GM18868 (cell line): Measurements from ENCODE around the gene VPS35.

Source experiments
- ATAC-seq: cut with Tn5 transposase; IDR thresholded peaks from one replicate; pipeline ENCODE4 v1.9.1; 2021; ENCODE audit warnings: mild to moderate bottlenecking, moderate library complexity; ENCODE audit not compliant: unreplicated experiment

VPS35 gene

DNA sequence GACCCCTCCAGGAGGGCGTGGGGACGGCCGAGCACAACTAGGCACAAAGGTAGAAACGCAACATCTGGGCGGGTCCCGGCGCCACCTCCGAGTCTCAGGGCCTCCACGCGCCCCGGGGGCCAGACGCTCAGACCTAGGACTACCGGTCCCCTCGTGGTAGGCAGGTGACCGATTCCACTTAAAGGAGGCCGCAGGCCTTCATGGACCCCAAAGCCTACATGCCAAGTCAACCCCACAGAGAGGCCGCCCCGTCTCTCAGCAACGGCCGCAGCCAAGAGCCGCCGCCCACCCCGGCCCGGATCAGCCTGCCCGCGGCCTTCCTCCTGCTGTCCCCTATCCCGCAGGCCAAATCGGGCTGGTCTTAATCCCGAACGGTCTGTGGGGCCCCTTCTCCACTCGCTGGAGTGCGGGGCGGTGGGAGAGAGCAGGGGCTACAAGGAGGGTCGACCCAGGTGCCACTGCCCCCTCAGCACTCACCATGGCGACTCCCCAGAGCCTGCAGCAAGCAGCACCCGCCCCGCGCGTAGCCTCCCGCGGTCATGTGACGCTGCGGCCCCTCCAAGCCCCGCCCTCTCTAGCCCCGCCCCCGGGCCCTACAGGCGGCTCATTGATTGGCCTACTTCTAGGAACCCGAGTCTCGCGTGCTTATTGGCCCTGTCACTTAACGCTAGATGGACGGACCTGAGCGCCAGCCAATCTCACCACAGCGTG is at the start of gene VPS35:
Gene VPS35, minus strand, starts transcription at position 525 of the 711 bp plus-strand sequence. Its CDS starts 45 bp downstream, at position 480.
- ATAC-seq = peak; percentile 86

DNA sequence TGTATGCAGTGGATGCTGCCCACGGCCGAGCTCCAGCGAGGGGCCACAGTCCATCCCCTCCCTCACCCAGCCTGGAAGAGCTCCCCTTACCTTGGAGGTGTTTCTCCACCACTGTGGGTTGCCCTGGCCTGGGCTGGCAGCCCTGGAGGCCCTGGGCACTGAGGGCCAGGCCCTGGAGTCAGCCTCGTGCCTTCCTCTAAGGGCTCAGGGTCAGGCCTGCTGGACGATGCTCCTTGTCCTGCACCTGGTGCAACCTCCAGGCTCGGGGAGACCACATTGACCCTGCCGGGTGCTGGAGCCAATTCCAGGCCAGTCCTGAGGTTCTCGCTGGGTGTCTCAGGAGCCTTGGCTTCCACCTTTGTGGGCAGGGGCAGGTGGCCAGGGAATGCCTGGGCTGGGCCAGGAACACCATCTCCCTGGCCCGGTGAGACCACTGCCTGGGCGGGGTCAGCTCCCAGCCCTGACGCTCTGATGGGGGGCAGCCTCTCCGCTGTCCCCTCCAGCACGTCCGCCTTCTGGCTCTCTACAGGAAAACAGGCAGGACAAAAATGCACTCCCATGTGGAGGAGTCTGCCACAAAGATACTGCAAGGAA is 48.7 kb upstream of the VPS35 start:
- no peak for ATAC-seq

DNA sequence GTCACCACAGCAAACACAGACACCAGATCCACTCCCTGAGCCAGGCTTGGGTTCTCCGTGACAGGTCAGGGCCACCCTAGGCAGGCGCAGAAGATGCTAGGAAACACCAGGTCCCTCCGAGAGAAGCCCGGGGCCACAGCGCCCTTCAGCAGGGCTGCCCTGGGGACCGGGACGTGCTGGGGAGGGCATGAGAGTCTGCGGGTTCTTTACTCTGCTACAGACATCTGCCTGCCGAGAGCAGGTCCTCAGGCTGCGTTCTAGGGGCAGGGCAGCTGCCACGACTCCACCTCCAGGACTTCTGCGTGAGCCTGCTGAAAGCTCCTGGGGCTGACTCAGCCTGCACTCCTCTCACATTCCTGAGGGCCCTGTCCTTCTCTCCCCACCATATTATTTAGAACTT is 47.7 kb upstream of the VPS35 start:
- no peak for ATAC-seq

GRCh38 chr16:46733319-46733830 is 44.4 kb upstream of the VPS35 start:
- ATAC-seq = no peak

GRCh38 chr16:46732561-46732960 is 43.6 kb upstream of the VPS35 start:
- no peak for ATAC-seq

DNA sequence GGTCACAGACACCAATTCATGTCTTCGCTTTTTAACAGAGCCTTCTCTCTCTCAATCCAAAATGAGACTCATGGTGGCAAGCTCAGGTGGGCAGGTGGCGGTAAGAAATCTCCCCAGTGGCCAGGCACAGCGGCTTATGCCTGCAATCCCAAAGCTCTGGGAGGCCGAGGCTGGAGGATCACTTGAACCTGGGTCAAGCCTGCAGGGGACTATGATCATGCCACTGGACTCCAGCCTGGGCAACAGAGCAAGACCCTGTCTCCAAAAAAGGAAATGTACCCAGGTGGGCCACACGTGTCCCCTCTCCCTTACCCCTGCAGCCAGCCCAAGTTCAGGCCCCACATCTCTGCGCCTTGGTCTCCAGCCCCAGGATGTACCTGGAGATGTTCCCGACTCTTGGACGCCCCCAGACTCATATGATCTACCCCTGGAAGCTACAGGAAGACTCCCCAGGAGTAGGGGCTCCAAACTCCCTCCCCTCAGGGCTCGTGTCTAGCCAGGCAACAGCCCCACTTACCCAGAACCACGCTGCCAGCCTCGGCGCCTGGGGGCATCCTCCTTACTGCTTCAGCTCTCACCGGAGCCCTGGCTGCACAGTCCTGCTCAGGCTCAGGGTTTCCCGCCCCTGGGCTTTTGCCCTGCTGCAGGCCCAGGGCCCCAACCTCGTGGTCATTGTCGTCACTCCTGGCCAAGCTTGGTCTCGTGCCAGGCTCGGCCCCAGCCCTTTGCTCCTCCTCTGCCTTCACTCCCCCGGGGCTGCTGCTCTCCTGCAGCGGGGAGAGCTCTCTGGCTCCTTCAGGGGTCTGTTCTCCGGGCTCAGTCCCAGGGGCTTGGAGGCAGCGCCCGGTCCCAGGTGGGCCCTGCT is 42.9 kb upstream of the VPS35 start:
- no peak for ATAC-seq

GRCh38 chr16:46730801-46731690 is 42.1 kb upstream of the VPS35 start:
- no peak for ATAC-seq

- no peak for ATAC-seq
Measured at GRCh38 chr16:46730126-46730525, 41.1 kb upstream of the VPS35 start.

DNA sequence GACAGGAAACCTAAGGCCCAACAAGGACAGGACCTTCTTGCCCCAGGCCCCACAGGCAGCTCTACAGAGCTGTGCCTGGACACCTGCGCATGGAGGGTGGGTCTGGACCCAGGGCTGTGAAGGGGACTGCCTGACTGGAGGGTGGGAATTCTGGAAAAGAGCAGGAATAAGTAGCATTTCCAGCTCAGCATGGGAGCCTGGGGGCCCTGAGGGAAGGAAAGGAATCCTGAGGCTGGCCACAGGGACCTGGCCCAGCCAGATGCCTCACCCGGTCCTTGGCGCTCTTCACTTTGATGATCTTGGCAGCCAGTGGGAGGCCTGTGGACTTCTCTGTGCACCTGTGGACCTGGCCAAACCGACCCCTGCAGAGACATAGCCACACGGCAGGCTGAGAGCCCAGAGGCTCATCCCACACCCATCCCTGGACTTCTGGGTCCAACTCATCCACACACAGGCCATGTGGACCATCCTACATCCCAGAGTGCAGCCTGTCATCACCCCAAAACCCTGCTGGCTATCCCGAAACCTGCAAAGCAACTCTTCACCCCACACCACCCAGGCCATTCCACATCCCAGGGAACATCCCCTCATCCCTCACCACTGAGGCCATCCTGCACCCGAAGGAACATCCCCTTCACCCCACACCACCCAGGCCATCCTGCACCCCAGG is 40.5 kb upstream of the VPS35 start:
- no peak for ATAC-seq

DNA sequence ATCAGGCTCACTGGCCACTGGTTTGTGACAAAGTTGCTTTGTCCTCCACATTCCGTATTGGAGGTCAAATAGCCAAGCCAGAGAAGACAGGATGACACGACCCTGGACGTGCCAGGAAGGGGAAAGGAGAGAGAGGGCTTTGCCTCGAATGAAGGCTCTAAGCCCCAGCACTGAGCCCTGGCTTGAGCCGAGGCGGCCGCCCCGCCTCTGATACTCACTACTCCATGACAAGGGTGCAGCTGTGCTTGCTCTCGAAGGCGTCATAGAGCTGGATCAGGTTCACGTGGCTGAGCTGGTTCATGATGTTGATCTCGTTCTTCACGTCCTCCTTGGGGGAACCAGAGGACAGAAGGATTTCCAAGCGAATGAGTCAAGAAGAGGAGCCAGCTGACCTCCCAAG is 39.8 kb upstream of the VPS35 start:
- no peak for ATAC-seq

- ATAC-seq = no peak
Measured at GRCh38 chr16:46727630-46728029, 38.7 kb upstream of the VPS35 start.

- ATAC-seq = no peak
Measured at GRCh38 chr16:46727184-46727583, 38.2 kb upstream of the VPS35 start.

- no peak for ATAC-seq
Measured at GRCh38 chr16:46721885-46722284, 32.9 kb upstream of the VPS35 start.

- no peak for ATAC-seq
Measured at GRCh38 chr16:46720619-46721018, 31.6 kb upstream of the VPS35 start.

DNA sequence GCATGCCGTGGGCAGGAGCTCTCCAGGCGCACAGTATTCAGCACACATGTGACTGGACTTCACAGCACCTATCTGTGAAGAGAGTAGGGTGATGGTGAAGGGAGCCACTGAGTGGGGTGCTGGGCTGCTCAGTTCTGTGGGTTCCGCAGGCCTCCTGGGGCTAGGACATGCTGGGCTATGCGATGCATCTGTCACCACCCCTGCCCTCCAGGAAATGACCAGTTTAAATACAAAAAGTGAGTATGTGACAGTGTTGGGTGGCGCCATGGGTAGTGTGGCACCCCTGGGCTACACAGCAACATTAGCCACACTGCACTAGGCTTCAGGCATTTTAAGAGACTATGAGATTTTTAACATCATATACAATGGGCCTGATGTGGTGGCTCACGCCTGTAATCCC is 30.6 kb upstream of the VPS35 start:
- no peak for ATAC-seq

- no peak for ATAC-seq
Measured at GRCh38 chr16:46718214-46718613, 29.2 kb upstream of the VPS35 start.

DNA sequence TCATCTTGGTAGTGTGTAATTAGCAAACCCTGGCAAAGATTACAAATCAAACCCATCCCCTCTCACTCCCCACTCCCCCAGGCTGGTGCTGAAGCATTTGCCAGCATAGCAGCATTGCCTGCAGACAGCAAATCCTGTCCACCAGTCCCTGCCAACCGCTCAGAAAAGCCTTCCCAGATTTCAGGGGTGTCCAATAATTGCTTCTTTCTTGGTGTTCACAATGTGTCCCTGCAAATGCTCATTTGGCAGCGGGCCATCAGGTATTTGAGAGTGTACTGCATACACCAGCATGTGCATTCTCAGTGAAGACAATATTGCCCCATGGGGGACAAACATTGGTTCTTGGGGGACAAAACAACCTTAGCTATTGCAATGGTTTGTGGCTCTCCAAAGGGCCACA is 28.7 kb upstream of the VPS35 start:
- no peak for ATAC-seq

GRCh38 chr16:46715769-46716305 is 26.9 kb upstream of the VPS35 start:
- no peak for ATAC-seq

DNA sequence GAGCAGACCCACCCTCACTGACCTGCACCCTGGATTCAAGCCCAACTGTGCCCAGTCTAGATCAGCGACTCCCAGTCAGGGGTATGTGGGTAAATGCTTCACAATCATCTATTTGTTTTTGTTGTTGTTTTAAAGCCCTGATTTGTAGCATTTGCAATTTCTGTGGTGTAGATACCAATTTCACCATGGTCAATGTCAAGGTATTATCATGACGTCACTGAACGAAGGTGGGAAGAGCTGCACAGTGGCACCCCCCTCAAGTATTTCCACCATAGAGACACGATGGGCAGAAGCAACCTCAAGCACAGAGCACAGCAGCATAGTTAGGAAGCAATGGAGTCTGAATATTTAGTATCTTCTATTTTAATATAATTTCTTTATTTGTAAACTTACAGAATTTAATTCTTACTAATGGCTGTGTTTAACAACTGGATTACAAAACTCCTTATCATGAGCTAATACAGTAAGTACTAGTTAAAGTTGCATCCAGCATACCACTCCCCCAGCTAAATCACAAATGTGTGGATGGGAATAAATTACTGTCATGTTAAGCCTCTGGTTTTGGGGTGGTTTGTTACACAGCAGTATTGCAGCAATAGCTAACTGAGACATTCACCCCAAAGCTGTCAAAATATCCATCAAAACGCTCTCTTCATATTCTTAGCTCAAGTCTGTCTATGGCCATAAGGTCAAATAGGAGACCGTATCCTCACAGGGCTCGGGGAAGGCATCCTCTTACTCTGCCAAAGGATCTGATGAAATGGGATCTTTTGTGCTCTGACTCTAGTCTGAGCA is 26.0 kb upstream of the VPS35 start:
- ATAC-seq = no peak
